ENCODE data around the gene CYSTM1.

The CYSTM1 gene

DNA sequence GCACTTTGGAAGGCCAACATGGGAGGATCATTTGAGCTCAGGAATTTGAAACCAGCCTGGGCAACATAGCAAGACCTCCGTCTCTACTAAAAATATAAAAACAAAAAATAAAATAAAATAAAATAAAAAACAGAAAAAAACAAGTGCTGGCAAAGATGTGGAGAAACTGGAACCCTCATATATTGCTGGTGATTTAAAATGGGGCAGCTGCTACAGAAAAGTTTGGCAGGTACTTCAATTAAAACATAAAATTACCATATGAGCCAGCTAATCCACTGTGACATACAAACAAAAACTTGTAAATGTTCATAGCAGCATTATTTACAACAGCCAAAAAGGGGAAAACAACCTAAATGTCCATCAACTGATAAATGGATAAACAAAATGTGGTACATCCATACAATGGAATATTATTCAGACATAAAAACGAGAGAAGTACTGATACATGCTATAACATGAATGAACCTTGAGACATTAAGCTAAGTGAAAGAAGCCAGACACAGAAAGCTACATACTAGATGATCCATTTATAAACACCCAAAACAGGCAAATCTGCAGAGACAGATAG is 85.2 kb downstream of the CYSTM1 start:
- Histone ChIP-seq H3K4me2 (ENCODE audit: low read length) (no peak overlapping the region), H4K20me1 (ENCODE audit: control insufficient read depth, insufficient read depth, low read depth, low read length) (no peaks in the 10 kb centered on the region), H3K79me2 (ENCODE audit: control insufficient read depth, low read length) (peaks cover 9% of the 10 kb centered on the region), H3K27ac (ENCODE audit: low read depth, low read length) (no peak overlapping the region), H3K4me1 (ENCODE audit: control insufficient read depth, low read length) (no peaks in the 10 kb centered on the region), H3K27me3 (ENCODE audit: control insufficient read depth, low read length) (no peaks in the 10 kb centered on the region), H3F3A (ENCODE audit: control insufficient read depth, insufficient read depth) (no peaks in the 10 kb centered on the region), H3K36me3 (ENCODE audit: control insufficient read depth, low read length) (no peaks in the 10 kb centered on the region; the same call in 1 of the 2 replicates), H3K4me3 (ENCODE audit: low read length) (no peak overlapping the region), H3K9me3 (ENCODE audit: control insufficient read depth, insufficient read depth, low read length) (no peaks in the 10 kb centered on the region), H3K9me2 (replicated peaks; ENCODE audit: control insufficient read depth, low read length) (no peaks in the 10 kb centered on the region)
- no peak for TF ChIP-seq EZH2phosphoT487 (IDR thresholded peaks at IDR 0.05; ENCODE audit: borderline replicate concordance, low read length)
- TF ChIP-seq, protein P1, sequence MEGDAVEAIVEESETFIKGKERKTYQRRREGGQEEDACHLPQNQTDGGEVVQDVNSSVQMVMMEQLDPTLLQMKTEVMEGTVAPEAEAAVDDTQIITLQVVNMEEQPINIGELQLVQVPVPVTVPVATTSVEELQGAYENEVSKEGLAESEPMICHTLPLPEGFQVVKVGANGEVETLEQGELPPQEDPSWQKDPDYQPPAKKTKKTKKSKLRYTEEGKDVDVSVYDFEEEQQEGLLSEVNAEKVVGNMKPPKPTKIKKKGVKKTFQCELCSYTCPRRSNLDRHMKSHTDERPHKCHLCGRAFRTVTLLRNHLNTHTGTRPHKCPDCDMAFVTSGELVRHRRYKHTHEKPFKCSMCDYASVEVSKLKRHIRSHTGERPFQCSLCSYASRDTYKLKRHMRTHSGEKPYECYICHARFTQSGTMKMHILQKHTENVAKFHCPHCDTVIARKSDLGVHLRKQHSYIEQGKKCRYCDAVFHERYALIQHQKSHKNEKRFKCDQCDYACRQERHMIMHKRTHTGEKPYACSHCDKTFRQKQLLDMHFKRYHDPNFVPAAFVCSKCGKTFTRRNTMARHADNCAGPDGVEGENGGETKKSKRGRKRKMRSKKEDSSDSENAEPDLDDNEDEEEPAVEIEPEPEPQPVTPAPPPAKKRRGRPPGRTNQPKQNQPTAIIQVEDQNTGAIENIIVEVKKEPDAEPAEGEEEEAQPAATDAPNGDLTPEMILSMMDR (IDR thresholded peaks at IDR 0.05; ENCODE audit: low read depth, low read length, poor library complexity, severe bottlenecking): no peak

DNA sequence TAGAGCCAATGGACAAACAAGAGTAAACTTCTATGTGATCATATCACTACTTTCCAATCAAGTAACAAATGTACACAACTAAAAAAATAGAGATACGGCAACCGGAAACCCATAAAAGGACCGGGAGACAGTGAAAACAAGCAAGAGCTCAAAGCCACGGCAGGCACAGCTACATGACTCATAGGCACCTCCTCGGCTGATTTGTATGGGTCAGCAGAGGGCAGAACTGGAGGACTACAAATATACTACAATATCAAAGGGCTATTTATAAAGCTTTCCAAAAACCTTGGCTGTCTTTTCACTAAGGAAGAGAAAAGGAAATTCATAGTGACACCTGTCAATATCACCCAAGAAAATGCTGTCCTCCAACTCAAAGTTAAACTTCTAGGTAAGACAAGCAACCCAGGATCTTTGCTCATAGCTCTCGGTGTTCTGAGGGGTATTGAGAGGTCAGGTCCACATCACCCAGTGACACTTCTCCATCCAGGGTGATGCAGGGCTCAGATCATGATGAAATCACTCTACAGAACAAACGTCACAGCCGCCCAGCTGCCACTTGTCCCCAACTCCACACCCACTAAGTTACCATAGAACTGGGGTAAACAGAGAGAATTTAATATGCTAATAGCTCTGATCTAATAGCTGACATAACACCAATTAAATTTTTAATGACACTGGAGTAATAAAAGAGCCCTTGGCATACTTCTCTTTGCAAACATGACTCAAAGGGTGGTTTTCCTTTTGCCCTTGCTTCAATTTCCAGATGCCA is 86.6 kb downstream of the CYSTM1 start:
- Histone ChIP-seq H3K4me1 (ENCODE audit: control insufficient read depth, low read length) (peaks cover 11% of the 10 kb centered on the region), H3K9me2 (replicated peaks; ENCODE audit: control insufficient read depth, low read length) (no peaks in the 10 kb centered on the region), H3K27ac (ENCODE audit: low read depth, low read length) (no peak overlapping the region), H3F3A (ENCODE audit: control insufficient read depth, insufficient read depth) (peaks cover 4% of the 10 kb centered on the region; the same call in 1 of the 2 replicates), H3K27me3 (ENCODE audit: control insufficient read depth, low read length) (no peaks in the 10 kb centered on the region), H3K4me3 (ENCODE audit: low read length) (no peak overlapping the region), H3K9me3 (ENCODE audit: control insufficient read depth, insufficient read depth, low read length) (no peaks in the 10 kb centered on the region), H4K20me1 (ENCODE audit: control insufficient read depth, insufficient read depth, low read depth, low read length) (no peaks in the 10 kb centered on the region), H3K79me2 (ENCODE audit: control insufficient read depth, low read length) (peaks cover 22% of the 10 kb centered on the region), H3K4me2 (ENCODE audit: low read length) (no peak overlapping the region), H3K36me3 (ENCODE audit: control insufficient read depth, low read length) (peaks cover 8% of the 10 kb centered on the region)
- TF ChIP-seq, protein P1 (IDR thresholded peaks at IDR 0.05; ENCODE audit: low read depth, low read length, poor library complexity, severe bottlenecking): no peak
- TF ChIP-seq EZH2phosphoT487 (IDR thresholded peaks at IDR 0.05; ENCODE audit: borderline replicate concordance, low read length): no peak

DNA sequence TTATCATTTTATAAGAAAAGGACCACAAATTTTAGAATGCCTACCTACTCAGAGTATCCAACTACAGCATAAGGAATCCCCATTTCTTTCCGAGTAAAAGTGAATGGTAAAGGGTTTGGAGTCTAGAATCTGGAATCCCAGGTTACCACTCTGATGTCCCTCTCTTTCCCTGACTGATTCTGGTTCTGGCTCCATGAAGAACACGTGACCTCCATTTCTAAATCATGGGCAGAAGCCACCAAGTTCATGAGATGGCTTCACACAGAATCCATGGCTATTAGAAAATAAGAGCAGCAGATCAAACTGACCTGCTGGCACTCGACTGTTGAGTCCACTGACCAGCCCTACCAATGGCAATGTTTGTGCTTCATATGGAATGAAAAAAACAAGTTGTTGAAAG is 87.2 kb downstream of the CYSTM1 start:
- Histone ChIP-seq H3K36me3 (ENCODE audit: control insufficient read depth, low read length) (peaks cover 9% of the 10 kb centered on the region), H3K9me3 (ENCODE audit: control insufficient read depth, insufficient read depth, low read length) (no peaks in the 10 kb centered on the region), H4K20me1 (ENCODE audit: control insufficient read depth, insufficient read depth, low read depth, low read length) (no peaks in the 10 kb centered on the region), H3K79me2 (ENCODE audit: control insufficient read depth, low read length) (peaks cover 23% of the 10 kb centered on the region), H3K9me2 (replicated peaks; ENCODE audit: control insufficient read depth, low read length) (no peaks in the 10 kb centered on the region), H3K4me2 (ENCODE audit: low read length) (no peak overlapping the region), H3K4me1 (ENCODE audit: control insufficient read depth, low read length) (peaks cover 18% of the 10 kb centered on the region), H3K27ac (ENCODE audit: low read depth, low read length) (no peak overlapping the region), H3K27me3 (ENCODE audit: control insufficient read depth, low read length) (no peaks in the 10 kb centered on the region), H3F3A (ENCODE audit: control insufficient read depth, insufficient read depth) (peaks cover 9% of the 10 kb centered on the region), H3K4me3 (ENCODE audit: low read length) (no peak overlapping the region)
- no peak for TF ChIP-seq EZH2phosphoT487 (IDR thresholded peaks at IDR 0.05; ENCODE audit: borderline replicate concordance, low read length)
- TF ChIP-seq, protein P1 (IDR thresholded peaks at IDR 0.05; ENCODE audit: low read depth, low read length, poor library complexity, severe bottlenecking): no peak

Data from DOHH2 (cell line).